Activated naive CD4-positive, alpha-beta T cell treated with Interleukin-2 at 50 U/mL for 16 hours (primary cell): ENCODE results near the gene DEFB129.

Experiments
- DNase-seq: peaks from one replicate; pipeline ENCODE4 v3.0.0-alpha.2; 2020

DEFB129 gene

GRCh38 chr20:257419-257818 lies 30.4 kb downstream of the DEFB129 start, which contains the start of gene DEFB132:
Gene DEFB132 (plus strand): TSS chr20:257724. CDS start chr20:257779, 55 bp downstream.
- no peak for DNase-seq

GRCh38 chr20:258269-258858 lies 31.3 kb downstream of the DEFB129 start:
- no peak for DNase-seq

GRCh38 chr20:258963-259362 lies 31.9 kb downstream of the DEFB129 start:
- DNase-seq = no peak

- no peak for DNase-seq
These were observed 32.9 kb downstream of the DEFB129 start for GRCh38 chr20:259981-260380.

- no peak for DNase-seq
These were observed 36.6 kb downstream of the DEFB129 start for GRCh38 chr20:263701-264100.

GRCh38 chr20:266596-267562 lies 39.8 kb downstream of the DEFB129 start:
- DNase-seq = peak; percentile 91

- no peak for DNase-seq
These were observed 43.5 kb downstream of the DEFB129 start for GRCh38 chr20:270517-270916.

- DNase-seq = no peak
These were observed 44.0 kb downstream of the DEFB129 start for GRCh38 chr20:271069-271468.

GRCh38 chr20:271528-271927 lies 44.5 kb downstream of the DEFB129 start:
- no peak for DNase-seq

GRCh38 chr20:272718-273117 lies 45.7 kb downstream of the DEFB129 start:
- DNase-seq = no peak

GRCh38 chr20:273884-274283 lies 46.8 kb downstream of the DEFB129 start:
- no peak for DNase-seq

- DNase-seq = no peak
These were observed 48.7 kb downstream of the DEFB129 start for GRCh38 chr20:275791-276190.

GRCh38 chr20:276620-277495 lies 49.8 kb downstream of the DEFB129 start:
- DNase-seq = no peak

- DNase-seq = no peak
These were observed 50.4 kb downstream of the DEFB129 start for GRCh38 chr20:277496-277781.

GRCh38 chr20:278181-278580 lies 51.1 kb downstream of the DEFB129 start:
- DNase-seq = no peak

- no peak for DNase-seq
These were observed 51.8 kb downstream of the DEFB129 start for GRCh38 chr20:278607-279571.
